OCI-LY1 (cell line): ENCODE measurements around the gene ADGRG1.

ENCODE experiments used
- CTCF ChIP-seq: fragments of 200-600 bp; sonication (generic), shearing (Covaris generic); IDR thresholded peaks from 2 replicates; pipeline ENCODE4 v1.5.1; 2017; ENCODE audit warnings: mild to moderate bottlenecking, antibody characterized with exemption, low read length, moderate library complexity, mixed read lengths
- EZH2 ChIP-seq: fragments of 200-600 bp; sonication (generic), shearing (Covaris generic); IDR thresholded peaks from 2 replicates; pipeline ENCODE4 v1.8.0; 2017; ENCODE audit warnings: borderline replicate concordance, mixed run types, mild to moderate bottlenecking, antibody characterized with exemption, low read length, moderate library complexity, mixed read lengths

GRCh38 chr16:57618296-57619132, 9.9 kb upstream of the ADGRG1 start:
- TF ChIP-seq CTCF = no peak
- no peak for TF ChIP-seq EZH2
